ENCODE measurements around the gene MED23. TPM values are rescaled to one million over a fixed set of nuclear protein-coding genes. Genes with fewer than 3 reads are reported as not detected.

MED23 gene
- total RNA-seq, 1 donor from 2014 or later, result 19.3 TPM

Other genes starting within 250 kb of the MED23 start
- gene ARG1, start 55.0 kb downstream of the MED23 start, total RNA-seq, result 10.0 TPM
- gene ENPP3, start 9.1 kb upstream of the MED23 start, total RNA-seq, result 0.48 TPM
- not detected for gene OR2A4, start 73.2 kb upstream of the MED23 start, total RNA-seq
- gene CTAGE9, start 82.8 kb upstream of the MED23 start, total RNA-seq, result not detected
- gene ENPP1, start 179.8 kb upstream of the MED23 start, total RNA-seq, result 32.1 TPM

Data from mesenteric fat pad (tissue), 1 donor.